Osteoblast (primary cell): ENCODE results near the gene AGAP3. TPM values are rescaled to one million over a fixed set of nuclear protein-coding genes. Genes with fewer than 3 reads are reported as not detected.

ENCODE experiments used
- DNase-seq: peaks from one replicate; pipeline ENCODE4 v3.0.0; 2011; ENCODE audit warnings: low spot score, mixed read lengths; ENCODE audit not compliant: insufficient read length; ENCODE audit errors: missing footprints
- H2AFZ ChIP-seq: 2 replicates; pipeline ENCODE4 v1.6.0; 2011; ENCODE audit warnings: mild to moderate bottlenecking, low read length
- H3K27ac ChIP-seq: 2 replicates; pipeline ENCODE4 v1.5.1; 2011; ENCODE audit warnings: mild to moderate bottlenecking, low read depth, low read length, moderate library complexity
- H3K27me3 ChIP-seq: 2 replicates; pipeline ENCODE4 v1.6.0; 2012; ENCODE audit warnings: mild to moderate bottlenecking, control low read depth, inconsistent platforms, low read length, moderate library complexity; ENCODE audit not compliant: insufficient read depth
- H3K36me3 ChIP-seq: 2 replicates; pipeline ENCODE4 v1.5.1; 2011; ENCODE audit warnings: mild to moderate bottlenecking, low read length, control low read depth, moderate library complexity; ENCODE audit not compliant: insufficient read depth
- H3K4me1 ChIP-seq: 2 replicates; pipeline ENCODE4 v1.5.1; 2011; ENCODE audit warnings: mild to moderate bottlenecking, low read length, control low read depth, moderate library complexity; ENCODE audit not compliant: insufficient read depth
- H3K4me2 ChIP-seq: 2 replicates; pipeline ENCODE4 v1.6.0; 2011; ENCODE audit warnings: mild to moderate bottlenecking, low read length; ENCODE audit not compliant: insufficient read depth
- H3K4me3 ChIP-seq: fragments of 200-600 bp; sonication (generic); 3 replicates; pipeline ENCODE4 v1.5.1; 2012; ENCODE audit warnings: mild to moderate bottlenecking, low read length, inconsistent platforms; ENCODE audit not compliant: insufficient read depth
- H3K79me2 ChIP-seq: 2 replicates; pipeline ENCODE4 v1.6.0; 2012; ENCODE audit warnings: mild to moderate bottlenecking, low read length, control low read depth, inconsistent platforms; ENCODE audit not compliant: insufficient read depth
- H3K9me3 ChIP-seq: 2 replicates; pipeline ENCODE4 v1.5.1; 2011; ENCODE audit warnings: low read depth, low read length, control low read depth
- H4K20me1 ChIP-seq: 2 replicates; pipeline ENCODE4 v1.6.0; 2012; ENCODE audit warnings: mild to moderate bottlenecking, low read length, control low read depth; ENCODE audit not compliant: insufficient read depth
- total RNA-seq: library from RNA; depleted of rRNA; stranded (reverse); fragments of >200 nt; gene quantifications from 2 replicates; pipeline ENCODE4 v1.2.3, GENCODE V29; 2012
- TF ChIP-seq, protein P1 (sequence below): IDR thresholded peaks from 2 replicates; pipeline ENCODE4 v1.5.1; 2011; ENCODE audit warnings: mild to moderate bottlenecking, low read depth, low read length, moderate library complexity; ENCODE audit errors: extremely low read depth

Gene AGAP3
- total RNA-seq, 1 donor, result 39.8 TPM

DNA sequence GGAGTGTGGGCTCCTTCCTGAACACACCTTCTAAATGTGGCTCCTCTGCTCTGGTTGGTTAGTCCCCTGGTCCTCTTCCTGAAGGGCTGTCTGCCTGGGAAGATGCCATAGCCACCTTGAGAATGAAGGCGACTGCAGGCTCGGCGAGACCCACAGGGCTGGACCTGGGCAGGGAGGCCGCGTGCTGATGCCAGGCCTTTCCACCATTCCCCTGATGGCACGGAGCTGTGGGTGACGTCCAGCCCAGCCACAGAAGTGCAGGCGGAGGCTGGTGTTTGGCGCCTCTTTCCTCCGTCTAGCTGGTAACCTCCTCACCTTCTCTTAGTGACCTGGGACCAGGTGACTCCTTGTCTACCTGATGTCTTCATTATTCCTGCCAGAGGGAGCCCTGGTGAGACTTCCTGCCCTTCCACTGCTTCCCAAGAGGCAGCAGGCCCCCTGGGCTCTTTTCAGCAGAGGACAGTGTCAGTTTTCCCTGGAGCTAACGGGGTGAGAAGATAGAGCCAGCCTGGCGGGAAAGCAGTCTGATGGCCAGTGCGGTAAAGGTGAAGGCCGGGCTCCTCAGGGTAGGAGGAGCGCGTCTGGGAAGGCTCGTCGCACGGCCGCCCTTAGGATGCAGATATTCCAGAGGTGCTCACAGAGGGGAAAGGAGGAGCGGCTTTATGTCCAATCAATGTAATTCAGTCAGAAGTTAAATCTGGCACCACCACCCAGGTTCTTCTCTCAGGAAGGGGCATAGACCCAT, 46.4 kb downstream of the AGAP3 start:
- no peaks in the 10 kb centered on the region for H3K4me1 ChIP-seq
- peak; percentile 79 for DNase-seq
- H3K36me3 ChIP-seq, result peaks cover 39% of the 10 kb centered on the region
- no peaks in the 10 kb centered on the region for H3K79me2 ChIP-seq
- no peak overlapping the region for H3K27ac ChIP-seq
- TF ChIP-seq, protein P1, sequence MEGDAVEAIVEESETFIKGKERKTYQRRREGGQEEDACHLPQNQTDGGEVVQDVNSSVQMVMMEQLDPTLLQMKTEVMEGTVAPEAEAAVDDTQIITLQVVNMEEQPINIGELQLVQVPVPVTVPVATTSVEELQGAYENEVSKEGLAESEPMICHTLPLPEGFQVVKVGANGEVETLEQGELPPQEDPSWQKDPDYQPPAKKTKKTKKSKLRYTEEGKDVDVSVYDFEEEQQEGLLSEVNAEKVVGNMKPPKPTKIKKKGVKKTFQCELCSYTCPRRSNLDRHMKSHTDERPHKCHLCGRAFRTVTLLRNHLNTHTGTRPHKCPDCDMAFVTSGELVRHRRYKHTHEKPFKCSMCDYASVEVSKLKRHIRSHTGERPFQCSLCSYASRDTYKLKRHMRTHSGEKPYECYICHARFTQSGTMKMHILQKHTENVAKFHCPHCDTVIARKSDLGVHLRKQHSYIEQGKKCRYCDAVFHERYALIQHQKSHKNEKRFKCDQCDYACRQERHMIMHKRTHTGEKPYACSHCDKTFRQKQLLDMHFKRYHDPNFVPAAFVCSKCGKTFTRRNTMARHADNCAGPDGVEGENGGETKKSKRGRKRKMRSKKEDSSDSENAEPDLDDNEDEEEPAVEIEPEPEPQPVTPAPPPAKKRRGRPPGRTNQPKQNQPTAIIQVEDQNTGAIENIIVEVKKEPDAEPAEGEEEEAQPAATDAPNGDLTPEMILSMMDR, result no peak
- H2AFZ ChIP-seq, result no peak overlapping the region
- no peak overlapping the region for H3K4me3 ChIP-seq
- H3K9me3 ChIP-seq, result no peaks in the 10 kb centered on the region
- H3K4me2 ChIP-seq, result no peak overlapping the region
- H3K27me3 ChIP-seq, result no peaks in the 10 kb centered on the region
- peaks cover 16% of the 10 kb centered on the region for H4K20me1 ChIP-seq

DNA sequence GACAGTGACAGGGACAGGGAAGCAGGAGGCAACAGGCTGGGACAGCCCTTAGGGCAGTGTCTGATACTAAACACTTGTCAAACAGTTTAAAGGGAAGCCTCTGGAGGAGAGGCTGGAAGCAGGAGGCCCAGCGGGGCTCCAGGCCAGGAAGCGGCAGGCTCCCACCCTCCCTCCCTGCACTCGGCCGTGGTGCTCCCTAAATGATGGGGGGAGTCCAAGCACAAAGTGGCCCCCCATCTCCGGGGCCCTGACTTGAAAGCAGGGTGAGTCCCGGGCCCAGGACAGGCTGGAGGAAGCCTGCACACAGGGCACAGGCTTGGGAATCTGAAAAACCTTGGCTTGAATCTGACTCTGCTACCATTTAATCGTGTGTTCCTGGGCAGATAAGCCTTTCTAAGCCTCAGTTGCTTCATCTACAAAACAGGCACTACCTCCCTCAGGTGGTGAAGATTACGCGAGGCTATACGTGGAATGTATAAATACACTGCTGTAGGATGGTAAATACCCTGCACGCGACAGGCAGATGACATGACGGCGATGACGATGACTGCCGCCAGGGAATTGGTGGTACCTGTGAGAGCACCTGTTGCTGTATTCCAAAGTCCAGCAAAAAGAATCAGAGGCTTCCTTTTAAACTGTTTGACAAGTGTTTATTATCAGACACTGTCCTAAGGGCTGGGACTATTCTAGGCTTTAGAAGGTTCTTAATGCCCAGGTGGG, 47.2 kb downstream of the AGAP3 start:
- H3K4me1 ChIP-seq, result no peaks in the 10 kb centered on the region
- no peaks in the 10 kb centered on the region for H3K27me3 ChIP-seq
- H2AFZ ChIP-seq, result no peak overlapping the region
- no peaks in the 10 kb centered on the region for H3K79me2 ChIP-seq
- TF ChIP-seq, protein P1, result no peak
- peaks cover 37% of the 10 kb centered on the region for H3K36me3 ChIP-seq
- peak; percentile 65 for DNase-seq
- no peak overlapping the region for H3K4me3 ChIP-seq
- peaks cover 16% of the 10 kb centered on the region for H4K20me1 ChIP-seq
- H3K9me3 ChIP-seq, result no peaks in the 10 kb centered on the region
- H3K27ac ChIP-seq, result no peak overlapping the region
- H3K4me2 ChIP-seq, result no peak overlapping the region

DNA sequence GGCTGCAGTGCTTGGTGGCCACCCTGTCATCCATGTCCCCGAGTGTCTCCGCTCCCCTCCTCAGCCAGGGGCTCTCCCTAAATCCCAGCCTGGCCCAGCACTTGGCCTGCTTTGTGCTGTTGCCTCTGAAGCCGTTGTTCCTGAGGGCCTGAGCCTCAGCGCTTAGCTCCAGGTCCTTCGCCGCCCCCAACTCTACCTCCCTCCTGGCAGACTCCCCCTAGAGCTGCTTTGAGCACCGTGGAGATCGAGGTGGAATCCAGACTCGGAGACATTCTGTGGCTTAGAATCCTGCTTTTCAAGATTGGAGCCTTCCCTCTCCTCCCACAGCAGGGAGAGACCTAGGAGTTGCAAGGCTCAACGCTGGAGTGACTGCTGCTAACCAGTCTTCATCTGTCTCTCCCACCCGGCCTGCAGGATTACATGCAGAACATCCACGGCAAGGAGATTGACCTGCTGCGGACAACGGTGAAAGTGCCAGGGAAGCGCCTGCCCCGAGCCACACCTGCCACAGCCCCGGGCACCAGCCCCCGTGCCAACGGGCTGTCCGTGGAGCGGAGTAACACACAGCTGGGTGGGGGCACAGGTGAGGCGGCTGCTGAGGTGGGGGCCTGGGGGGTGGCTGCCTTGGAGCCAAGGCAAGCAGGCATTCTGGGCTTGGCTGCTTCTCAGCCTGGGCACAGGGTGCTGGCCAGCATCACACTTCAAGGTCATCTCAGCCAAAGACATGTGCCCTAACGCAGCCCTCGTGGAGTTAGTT, 47.9 kb downstream of the AGAP3 start:
- no peaks in the 10 kb centered on the region for H3K9me3 ChIP-seq
- H3K27me3 ChIP-seq, result no peaks in the 10 kb centered on the region
- DNase-seq, result peak; percentile 76
- peaks cover 37% of the 10 kb centered on the region for H3K36me3 ChIP-seq
- H3K4me3 ChIP-seq, result no peak overlapping the region
- H3K4me2 ChIP-seq, result no peak overlapping the region
- H3K79me2 ChIP-seq, result no peaks in the 10 kb centered on the region
- no peak overlapping the region for H2AFZ ChIP-seq
- H3K4me1 ChIP-seq, result no peaks in the 10 kb centered on the region
- TF ChIP-seq, protein P1, result no peak
- H3K27ac ChIP-seq, result no peak overlapping the region
- peaks cover 16% of the 10 kb centered on the region for H4K20me1 ChIP-seq
